Activated B cell treated with CpG ODN at 0.5 μM for 24 hours (primary cell): Measurements from ENCODE around the gene NPHP4. TPM values are rescaled to one million over a fixed set of nuclear protein-coding genes. Genes with fewer than 3 reads are reported as not detected.

ENCODE experiments used
- ATAC-seq: fragments of 200-7000 bp; cut with Tn5 transposase; one replicate; pipeline ENCODE4 v1.10.0; 2021; ENCODE audit warnings: low read depth, mild to moderate bottlenecking, moderate library complexity
- CTCF ChIA-PET: fragments of 350-600 bp; sonication (Branson Sonifier 250); formaldehyde crosslinking; loops from one replicate; lab custom pipeline; 2021; ENCODE audit warnings: antibody characterized with exemption; lab: Charles Lee
- POLR2A ChIA-PET: fragments of 350-600 bp; sonication (Branson Sonifier 250); formaldehyde crosslinking; loops from one replicate; lab custom pipeline; 2021; ENCODE audit warnings: antibody characterized with exemption; lab: Charles Lee
- DNase-seq: peaks from one replicate; pipeline ENCODE4 v3.0.0; 2022
- H3K27ac Mint-ChIP-seq: one replicate; pipeline ENCODE4 v1.8.0; 2020; ENCODE audit warnings: mixed read lengths
- H3K27me3 Mint-ChIP-seq: one replicate; pipeline ENCODE4 v1.8.0; 2021; ENCODE audit warnings: mixed read lengths
- H3K36me3 Mint-ChIP-seq: one replicate; pipeline ENCODE4 v1.8.0; 2021; ENCODE audit warnings: low read depth, mixed read lengths
- H3K4me1 Mint-ChIP-seq: one replicate; pipeline ENCODE4 v1.8.0; 2021; ENCODE audit warnings: mixed read lengths
- H3K4me3 Mint-ChIP-seq: one replicate; pipeline ENCODE4 v1.8.0; 2020; ENCODE audit warnings: mild to moderate bottlenecking, mixed read lengths
- H3K9me3 Mint-ChIP-seq: one replicate; pipeline ENCODE4 v1.8.0; 2020; ENCODE audit warnings: mixed read lengths
- intact Hi-C: fragments of 100-400 bp; cut with micrococcal nuclease; formaldehyde crosslinking; loops from one replicate; pipeline ENCODE4 v1.15.1; 2024
- total RNA-seq: library from RNA; stranded (reverse); gene quantifications from 2 replicates; pipeline ENCODE4 v1.2.3, GENCODE V29; 2022
- TF ChIP-seq, protein P1 (sequence below): fragments of 200-600 bp; IDR thresholded peaks from one replicate; pipeline ENCODE4 v1.8.0; 2022; ENCODE audit warnings: antibody characterized with exemption, mild to moderate bottlenecking

Gene NPHP4
- total RNA-seq, 1 donor from 2014 or later, result 8.0 TPM

DNA sequence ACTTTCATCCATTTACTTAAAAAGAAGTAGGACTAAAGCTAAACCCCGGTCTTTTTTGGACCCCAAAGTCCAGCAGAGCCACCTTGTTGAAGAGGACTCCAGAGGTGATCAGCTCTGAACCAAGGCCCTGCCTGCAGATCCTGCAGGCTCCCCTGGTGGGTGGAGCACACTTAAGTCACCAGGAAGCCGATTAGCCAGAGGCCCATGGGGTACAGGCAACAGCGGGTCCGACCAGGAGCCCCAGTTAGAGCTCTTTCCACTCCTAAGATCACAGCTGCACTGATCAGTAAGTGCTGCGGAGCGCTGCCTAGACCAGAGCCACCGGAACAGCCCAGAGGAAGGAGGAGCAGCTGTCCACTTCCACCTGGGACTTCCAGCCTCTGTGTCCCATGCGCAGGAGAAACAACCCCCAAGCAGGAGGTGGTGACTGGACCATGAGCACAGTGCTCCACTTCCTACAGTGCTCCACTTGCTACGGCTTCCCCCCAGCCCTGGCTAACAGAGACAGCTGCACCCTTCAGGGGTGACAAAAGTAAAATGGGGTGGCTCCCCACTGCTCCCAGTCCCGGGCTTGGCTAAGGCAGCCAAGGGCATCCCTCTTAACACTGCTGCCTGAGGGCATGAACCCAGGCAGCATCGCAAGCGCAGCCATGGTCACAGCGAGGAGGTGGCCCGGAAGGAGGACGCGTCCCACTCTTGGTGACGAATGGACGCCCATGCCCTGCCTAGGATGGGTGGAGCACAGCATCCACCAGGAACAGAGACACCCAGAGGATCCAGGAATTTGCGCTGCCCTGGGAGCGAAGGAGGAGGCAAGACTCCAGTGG, 58.0 kb downstream of the NPHP4 start:
- H3K27ac Mint-ChIP-seq, result no peak overlapping the region
- H3K27me3 Mint-ChIP-seq, result no peaks in the 10 kb centered on the region
- H3K9me3 Mint-ChIP-seq, result no peaks in the 10 kb centered on the region
- POLR2A ChIA-PET, result no interaction called here
- intact Hi-C loops, result no loop called here
- DNase-seq (no peak), ATAC-seq (no peak)
- CTCF ChIA-PET, result no interaction called here
- TF ChIP-seq, protein P1, sequence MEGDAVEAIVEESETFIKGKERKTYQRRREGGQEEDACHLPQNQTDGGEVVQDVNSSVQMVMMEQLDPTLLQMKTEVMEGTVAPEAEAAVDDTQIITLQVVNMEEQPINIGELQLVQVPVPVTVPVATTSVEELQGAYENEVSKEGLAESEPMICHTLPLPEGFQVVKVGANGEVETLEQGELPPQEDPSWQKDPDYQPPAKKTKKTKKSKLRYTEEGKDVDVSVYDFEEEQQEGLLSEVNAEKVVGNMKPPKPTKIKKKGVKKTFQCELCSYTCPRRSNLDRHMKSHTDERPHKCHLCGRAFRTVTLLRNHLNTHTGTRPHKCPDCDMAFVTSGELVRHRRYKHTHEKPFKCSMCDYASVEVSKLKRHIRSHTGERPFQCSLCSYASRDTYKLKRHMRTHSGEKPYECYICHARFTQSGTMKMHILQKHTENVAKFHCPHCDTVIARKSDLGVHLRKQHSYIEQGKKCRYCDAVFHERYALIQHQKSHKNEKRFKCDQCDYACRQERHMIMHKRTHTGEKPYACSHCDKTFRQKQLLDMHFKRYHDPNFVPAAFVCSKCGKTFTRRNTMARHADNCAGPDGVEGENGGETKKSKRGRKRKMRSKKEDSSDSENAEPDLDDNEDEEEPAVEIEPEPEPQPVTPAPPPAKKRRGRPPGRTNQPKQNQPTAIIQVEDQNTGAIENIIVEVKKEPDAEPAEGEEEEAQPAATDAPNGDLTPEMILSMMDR, result no peak
- H3K4me3 Mint-ChIP-seq, result no peak overlapping the region
- H3K4me1 Mint-ChIP-seq, result no peaks in the 10 kb centered on the region
- peaks cover 3% of the 10 kb centered on the region for H3K36me3 Mint-ChIP-seq

DNA sequence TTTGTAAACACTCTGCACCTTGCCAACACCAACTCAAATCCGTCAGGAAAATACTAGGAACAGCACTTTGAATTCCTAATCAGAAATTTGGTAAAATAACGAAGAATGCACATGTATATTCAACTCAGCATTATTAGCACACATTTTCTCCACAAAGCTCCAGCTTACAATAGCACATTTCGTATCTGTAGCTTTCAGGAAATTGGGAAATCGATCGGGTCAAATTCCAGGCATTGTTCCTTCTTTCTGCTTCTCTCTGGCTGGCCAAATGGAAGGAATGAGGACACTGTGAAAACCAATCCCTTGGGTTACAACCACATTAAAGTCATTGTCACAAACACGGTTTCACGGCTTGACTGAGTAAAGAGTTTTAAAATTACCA, 58.6 kb downstream of the NPHP4 start:
- Mint-ChIP-seq H3K36me3 (peaks cover 3% of the 10 kb centered on the region), H3K9me3 (no peaks in the 10 kb centered on the region), H3K27ac (no peak overlapping the region), H3K4me1 (no peaks in the 10 kb centered on the region), H3K27me3 (no peaks in the 10 kb centered on the region), H3K4me3 (no peak overlapping the region)
- ChIA-PET POLR2A (no interaction called here), CTCF (no interaction called here)
- DNase-seq (no peak), ATAC-seq (no peak)
- TF ChIP-seq, protein P1, result no peak
- intact Hi-C loops, result no loop called here

DNA sequence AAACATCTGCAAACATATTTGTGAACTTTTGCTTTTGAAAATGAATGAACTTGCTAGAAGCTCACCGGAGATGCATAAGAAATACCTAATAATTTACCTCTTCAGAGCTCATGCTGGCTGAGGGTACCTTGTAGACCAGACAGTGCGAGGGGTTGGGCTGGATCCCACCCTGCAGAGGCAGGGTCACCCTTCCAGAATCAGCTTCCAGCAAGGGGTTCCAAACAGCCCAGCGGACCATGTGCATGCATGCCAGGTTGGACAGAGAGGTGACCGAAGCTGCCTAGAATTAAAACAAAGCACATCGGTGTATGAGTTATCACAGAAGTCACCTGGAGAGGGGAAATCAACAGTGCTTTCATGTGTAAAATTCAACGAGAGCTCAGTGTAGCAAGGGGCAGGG, 59.2 kb downstream of the NPHP4 start:
- Mint-ChIP-seq H3K9me3 (no peaks in the 10 kb centered on the region), H3K36me3 (peaks cover 3% of the 10 kb centered on the region), H3K27me3 (no peaks in the 10 kb centered on the region), H3K27ac (no peak overlapping the region), H3K4me1 (no peaks in the 10 kb centered on the region), H3K4me3 (no peak overlapping the region)
- TF ChIP-seq, protein P1, result no peak
- ATAC-seq (no peak), DNase-seq (no peak)
- CTCF ChIA-PET, result interaction anchor here (0.7 kb wide), 1 partner anchor 383 kb away, joined by 3 read pairs; no protein-coding TSS in a partner anchor
- intact Hi-C loops, result no loop called here
- POLR2A ChIA-PET, result no interaction called here

DNA sequence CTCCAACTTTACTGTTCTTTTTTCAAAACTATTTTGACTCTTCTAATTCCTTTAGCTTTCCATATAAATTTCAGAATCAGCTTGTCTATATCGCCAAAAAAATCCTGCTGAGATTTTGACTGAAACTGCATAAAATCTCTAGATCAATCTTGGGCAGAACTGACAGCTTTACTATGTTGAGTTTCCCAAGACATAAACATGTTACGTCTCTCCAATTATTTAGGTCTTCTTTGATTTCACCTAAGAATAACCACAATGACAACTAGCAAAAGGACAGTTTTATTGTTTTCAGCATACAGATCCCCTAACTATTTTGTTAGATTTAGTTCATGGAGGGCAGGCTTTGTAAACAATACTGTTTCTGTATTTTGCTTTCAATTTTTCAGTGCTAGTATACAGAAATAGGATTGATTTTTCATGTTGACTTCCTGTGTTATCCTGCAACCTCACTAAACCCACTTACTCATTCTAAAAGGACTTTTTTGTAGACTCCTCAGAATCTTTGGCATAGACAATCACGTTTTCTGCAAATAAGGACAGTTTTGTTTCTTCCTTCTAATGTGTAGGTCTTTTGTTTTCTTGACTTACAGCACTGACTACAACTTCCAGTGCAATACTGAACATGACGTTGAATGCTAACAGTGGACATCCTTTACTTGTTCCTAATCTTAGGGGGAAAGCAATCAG, 63.4 kb downstream of the NPHP4 start:
- DNase-seq (no peak), ATAC-seq (no peak)
- POLR2A ChIA-PET, result no interaction called here
- no peak overlapping the region for H3K27ac Mint-ChIP-seq
- peaks cover 4% of the 10 kb centered on the region for H3K9me3 Mint-ChIP-seq
- intact Hi-C loops, result no loop called here
- TF ChIP-seq, protein P1, result no peak
- H3K4me1 Mint-ChIP-seq, result no peaks in the 10 kb centered on the region
- peaks cover 11% of the 10 kb centered on the region for H3K36me3 Mint-ChIP-seq
- CTCF ChIA-PET, result no interaction called here
- H3K4me3 Mint-ChIP-seq, result no peak overlapping the region
- H3K27me3 Mint-ChIP-seq, result no peaks in the 10 kb centered on the region
